ENCODE data around the gene TM9SF1. TPM values are rescaled to one million over a fixed set of nuclear protein-coding genes. Genes with fewer than 3 reads are reported as not detected.
A peak's percentile ranks its signal among the peaks of the same experiment; 100 is the strongest.

TM9SF1 gene
- total and polyA plus RNA-seq, 3 donors from 2014 or later, result 45.0 to 53.2 (median 50.0) TPM

- Histone ChIP-seq H3K9me3 (no peaks in the 10 kb centered on the region), H3K27ac (no peak overlapping the region), H3K27me3 (no peaks in the 10 kb centered on the region), H3K36me3 (ENCODE audit: low read depth, missing control alignments) (no peaks in the 10 kb centered on the region), H3K4me3 (no peak overlapping the region), H3K4me1 (no peaks in the 10 kb centered on the region)
- intact Hi-C loops (cut with DNase I; ENCODE audit: low total_unique reads), result no loop called here
- TF ChIP-seq CTCF (IDR thresholded peaks at IDR 0.05), result no peak
- TF ChIP-seq POLR2A (IDR thresholded peaks at IDR 0.05), result no peak
- DNase-seq, result no peak
- WGBS, 2 donors, result 93 to 94% methylated on average over 6 to 14 of the region's 14 CpGs
Observed at GRCh38 chr14:24177891-24178290, 17.4 kb downstream of the TM9SF1 start.

DNA sequence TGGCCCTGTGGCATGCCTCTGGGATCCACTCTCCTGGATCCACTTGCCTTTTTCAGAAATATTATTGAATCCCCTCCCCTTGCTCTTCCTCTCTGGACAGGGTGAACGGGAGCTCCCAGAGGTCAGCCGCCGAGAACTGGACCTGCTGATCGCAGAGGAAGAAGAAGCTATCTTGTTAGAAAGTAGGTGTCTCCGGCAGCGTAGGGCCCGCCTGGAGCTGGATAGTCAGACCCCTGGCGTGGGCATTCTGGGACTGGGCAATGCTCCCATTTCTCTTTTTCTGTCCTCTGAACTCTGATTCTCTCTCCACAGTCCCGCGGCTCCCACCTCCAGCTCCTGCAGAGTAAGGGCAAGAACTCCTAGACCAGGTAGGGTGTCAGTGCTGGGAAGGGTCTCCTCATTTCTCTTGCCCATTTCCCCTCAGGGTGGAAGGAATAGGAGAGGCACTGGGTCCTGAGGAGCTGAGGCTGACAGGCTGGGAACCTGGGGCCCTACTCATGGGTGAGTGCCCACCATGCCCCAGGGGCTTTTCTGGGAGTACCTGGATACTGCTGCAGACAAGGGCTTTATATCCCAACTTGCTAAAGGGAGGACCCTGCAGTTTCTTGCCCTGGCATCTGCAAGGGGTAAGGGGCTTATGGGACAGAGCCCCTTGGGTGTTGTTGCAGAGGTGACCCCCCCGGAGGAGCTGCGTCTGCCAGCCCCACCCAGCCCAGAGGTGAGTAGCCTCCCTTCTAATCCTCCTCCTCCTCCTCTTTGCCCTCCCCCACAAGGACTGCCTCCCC is 18.0 kb downstream of the TM9SF1 start:
- no peaks in the 10 kb centered on the region for H3K36me3 ChIP-seq (ENCODE audit: low read depth, missing control alignments)
- 87% methylated on average over 8 to 12 of the region's 12 CpGs for WGBS, 2 donors

DNA sequence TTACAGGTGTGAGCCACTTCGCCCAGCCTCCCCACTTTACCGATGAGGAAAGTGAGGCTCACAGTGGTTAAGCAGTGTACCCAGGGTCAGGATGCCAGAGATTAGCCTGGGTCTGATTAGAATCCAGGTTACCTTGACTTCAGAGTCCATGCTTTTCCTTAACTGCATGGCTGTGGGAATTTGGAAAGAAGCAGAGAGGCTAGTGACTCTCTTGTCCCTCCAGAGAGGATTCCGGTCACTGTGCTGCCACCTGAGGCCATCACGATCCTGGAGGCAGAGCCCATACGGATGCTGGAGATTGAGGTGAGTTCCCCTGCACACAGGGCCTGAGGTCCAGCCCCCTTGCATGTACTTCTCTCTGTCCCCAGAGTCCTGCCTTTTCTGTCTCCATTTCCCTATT is 18.6 kb downstream of the TM9SF1 start:
- WGBS, 2 donors, result 95 to 100% methylated on average over 5 of the region's 5 CpGs
- H3K4me3 ChIP-seq, result no peak overlapping the region
- intact Hi-C loops (cut with DNase I; ENCODE audit: low total_unique reads), result no loop called here
- no peak for TF ChIP-seq POLR2A (IDR thresholded peaks at IDR 0.05)
- TF ChIP-seq CTCF (IDR thresholded peaks at IDR 0.05), result no peak
- no peaks in the 10 kb centered on the region for H3K27me3 ChIP-seq
- DNase-seq, result no peak
- no peaks in the 10 kb centered on the region for H3K4me1 ChIP-seq
- H3K9me3 ChIP-seq, result no peaks in the 10 kb centered on the region
- no peaks in the 10 kb centered on the region for H3K36me3 ChIP-seq (ENCODE audit: low read depth, missing control alignments)
- no peak overlapping the region for H3K27ac ChIP-seq

More for the DNA sequence above, 18.0 kb downstream of the TM9SF1 start:
- H3K27me3 ChIP-seq, result no peaks in the 10 kb centered on the region
- no peak overlapping the region for H3K27ac ChIP-seq
- no peak for TF ChIP-seq CTCF (IDR thresholded peaks at IDR 0.05)
- TF ChIP-seq POLR2A (IDR thresholded peaks at IDR 0.05), result no peak
- no peak for DNase-seq
- intact Hi-C loops (cut with DNase I; ENCODE audit: low total_unique reads), result no loop called here
- H3K4me3 ChIP-seq, result no peak overlapping the region
- no peaks in the 10 kb centered on the region for H3K9me3 ChIP-seq
- H3K4me1 ChIP-seq, result no peaks in the 10 kb centered on the region

GRCh38 chr14:24172871-24173281 is 22.4 kb downstream of the TM9SF1 start:
- Histone ChIP-seq H3K4me1 (no peaks in the 10 kb centered on the region), H3K4me3 (peak overlapping the region in 1 of 2 donors; percentile 50), H3K27me3 (no peaks in the 10 kb centered on the region), H3K36me3 (ENCODE audit: low read depth, missing control alignments) (no peaks in the 10 kb centered on the region), H3K27ac (no peak overlapping the region), H3K9me3 (no peaks in the 10 kb centered on the region)
- WGBS, 2 donors, result 66 to 70% methylated on average over 18 to 19 of the region's 20 CpGs
- no peak for DNase-seq
- TF ChIP-seq POLR2A (IDR thresholded peaks at IDR 0.05), result no peak
- no peak for TF ChIP-seq CTCF (IDR thresholded peaks at IDR 0.05)
- intact Hi-C loops (cut with DNase I; ENCODE audit: low total_unique reads), result no loop called here

All from testis (tissue), 3 donors.